GM10266 (cell line): ENCODE data around the gene MINDY4.
"Not testable (repeated sequence)": the region's sequence is repeated elsewhere in the genome, so short reads cannot be mapped to it uniquely, and the experiment has no call there.

Source experiments
- DNase-seq: peaks from one replicate; pipeline ENCODE4 v3.0.0; 2012; ENCODE audit errors: extremely low spot score
- TF ChIP-seq, protein P1 (sequence below): IDR thresholded peaks from 2 replicates; pipeline ENCODE4 v1.5.1; 2012; ENCODE audit warnings: mild to moderate bottlenecking, low read depth; ENCODE audit not compliant: control insufficient read depth, insufficient read depth; ENCODE audit errors: missing control alignments

Gene MINDY4

DNA sequence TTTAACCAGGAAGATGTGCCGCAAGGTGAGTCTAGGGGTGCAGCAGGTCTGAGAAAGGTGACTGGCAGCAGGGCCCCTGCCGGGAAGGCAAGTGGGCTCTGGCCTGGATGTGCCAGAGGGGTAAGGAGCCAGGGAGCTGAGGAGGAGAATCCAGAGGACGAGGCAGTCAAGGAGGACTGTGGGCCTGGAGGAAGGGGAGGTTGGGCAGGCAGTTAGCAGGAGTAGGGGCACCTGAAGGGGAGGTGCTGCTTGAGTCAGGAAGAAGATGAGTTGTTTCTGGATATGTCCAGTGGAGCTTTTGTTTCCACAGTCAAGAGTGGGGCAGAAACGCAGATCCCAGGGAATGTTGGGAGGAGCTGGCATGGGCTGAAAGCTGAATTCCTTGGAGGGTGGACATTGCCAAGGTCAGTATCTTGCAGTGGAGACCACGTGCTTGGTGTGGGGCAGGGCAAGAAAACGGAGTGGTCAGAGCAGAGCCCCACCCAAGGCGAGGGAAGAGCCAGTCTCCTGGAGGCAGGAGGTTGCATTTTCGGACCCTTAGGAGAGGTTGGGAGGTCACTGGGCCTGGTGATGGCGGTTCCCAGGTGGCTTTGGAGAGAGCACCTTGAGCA is 34.0 kb downstream of the MINDY4 start:
- TF ChIP-seq, protein P1, sequence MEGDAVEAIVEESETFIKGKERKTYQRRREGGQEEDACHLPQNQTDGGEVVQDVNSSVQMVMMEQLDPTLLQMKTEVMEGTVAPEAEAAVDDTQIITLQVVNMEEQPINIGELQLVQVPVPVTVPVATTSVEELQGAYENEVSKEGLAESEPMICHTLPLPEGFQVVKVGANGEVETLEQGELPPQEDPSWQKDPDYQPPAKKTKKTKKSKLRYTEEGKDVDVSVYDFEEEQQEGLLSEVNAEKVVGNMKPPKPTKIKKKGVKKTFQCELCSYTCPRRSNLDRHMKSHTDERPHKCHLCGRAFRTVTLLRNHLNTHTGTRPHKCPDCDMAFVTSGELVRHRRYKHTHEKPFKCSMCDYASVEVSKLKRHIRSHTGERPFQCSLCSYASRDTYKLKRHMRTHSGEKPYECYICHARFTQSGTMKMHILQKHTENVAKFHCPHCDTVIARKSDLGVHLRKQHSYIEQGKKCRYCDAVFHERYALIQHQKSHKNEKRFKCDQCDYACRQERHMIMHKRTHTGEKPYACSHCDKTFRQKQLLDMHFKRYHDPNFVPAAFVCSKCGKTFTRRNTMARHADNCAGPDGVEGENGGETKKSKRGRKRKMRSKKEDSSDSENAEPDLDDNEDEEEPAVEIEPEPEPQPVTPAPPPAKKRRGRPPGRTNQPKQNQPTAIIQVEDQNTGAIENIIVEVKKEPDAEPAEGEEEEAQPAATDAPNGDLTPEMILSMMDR = no peak
- DNase-seq = no peak

DNA sequence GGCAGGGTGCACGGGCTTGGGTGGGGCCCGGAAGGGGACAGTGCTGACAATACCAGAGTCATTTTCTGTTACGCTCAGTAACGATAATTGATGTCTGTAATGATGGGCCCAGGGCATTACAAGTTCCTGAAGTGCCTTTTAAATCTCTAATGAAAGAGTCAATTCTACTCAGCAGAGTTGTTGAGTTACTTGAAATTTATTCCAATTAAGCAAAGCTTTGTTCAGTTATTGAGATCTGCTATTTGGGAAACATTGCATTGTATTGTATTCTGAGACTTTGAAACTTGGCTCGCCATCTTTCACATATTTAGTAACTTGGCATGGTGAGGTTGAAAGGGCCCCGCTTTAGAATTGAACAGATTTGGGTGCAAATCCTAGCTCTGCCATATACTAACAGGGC is 34.7 kb downstream of the MINDY4 start:
- DNase-seq = no peak
- TF ChIP-seq, protein P1 = no peak

DNA sequence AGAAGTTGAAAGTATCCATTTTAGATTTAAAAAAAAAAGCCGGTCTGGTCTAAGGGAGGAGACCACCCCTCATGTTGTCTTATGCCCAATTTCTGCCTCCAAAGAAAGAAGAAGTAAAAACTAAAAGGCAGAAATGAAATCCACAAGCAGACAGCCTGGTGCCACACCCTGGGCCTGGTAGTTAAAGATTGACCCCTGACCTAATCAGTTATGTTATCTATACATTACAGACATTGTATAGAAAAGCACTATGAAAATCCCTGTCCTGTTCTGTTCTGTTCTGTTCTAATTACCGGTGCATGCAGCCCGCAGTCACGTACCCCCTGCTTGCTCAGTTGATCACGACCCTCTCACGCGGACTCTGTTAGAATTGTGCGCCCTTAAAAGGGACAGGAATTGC is 36.3 kb downstream of the MINDY4 start:
- not testable (repeated sequence) for DNase-seq

DNA sequence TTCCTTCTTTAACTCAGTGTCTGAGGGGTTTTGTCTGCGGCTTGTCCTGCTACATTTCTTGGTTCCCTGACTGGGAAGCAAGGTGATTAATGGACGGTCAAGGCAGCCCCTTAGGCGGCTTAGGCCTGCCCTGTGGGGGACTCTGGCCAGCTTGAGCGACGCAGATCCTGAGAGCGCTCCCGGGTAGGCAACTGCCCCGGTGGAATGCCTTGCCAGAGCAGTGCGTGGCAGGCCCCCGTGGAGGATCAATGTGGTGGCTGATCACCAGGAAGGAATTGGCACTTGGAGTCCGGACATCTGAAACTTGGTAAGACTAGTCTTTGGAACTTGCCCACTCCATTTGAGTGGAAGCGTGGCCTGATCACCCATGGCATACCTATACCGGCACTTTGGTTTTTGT is 36.7 kb downstream of the MINDY4 start:
- DNase-seq = not testable (repeated sequence)

DNA sequence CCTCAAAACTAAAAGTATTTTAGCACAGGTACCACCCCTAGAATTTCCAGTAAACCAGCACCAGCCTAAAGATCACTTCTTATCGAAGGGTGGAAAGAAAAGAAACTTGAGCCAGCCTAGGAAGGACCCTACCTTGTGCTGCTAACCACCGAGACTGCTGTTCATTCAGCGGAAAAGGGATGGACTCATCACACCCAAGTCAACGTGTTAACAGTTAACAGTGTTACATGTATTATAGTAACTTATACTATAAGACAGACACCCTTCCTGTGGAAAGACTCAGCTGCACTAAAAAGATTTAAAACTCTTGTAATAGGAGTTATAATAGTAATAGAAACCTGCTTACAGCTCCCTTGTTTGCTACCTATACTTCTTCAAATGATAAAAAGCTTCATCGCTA is 39.8 kb downstream of the MINDY4 start:
- DNase-seq = no peak
- TF ChIP-seq, protein P1 = no peak

DNA sequence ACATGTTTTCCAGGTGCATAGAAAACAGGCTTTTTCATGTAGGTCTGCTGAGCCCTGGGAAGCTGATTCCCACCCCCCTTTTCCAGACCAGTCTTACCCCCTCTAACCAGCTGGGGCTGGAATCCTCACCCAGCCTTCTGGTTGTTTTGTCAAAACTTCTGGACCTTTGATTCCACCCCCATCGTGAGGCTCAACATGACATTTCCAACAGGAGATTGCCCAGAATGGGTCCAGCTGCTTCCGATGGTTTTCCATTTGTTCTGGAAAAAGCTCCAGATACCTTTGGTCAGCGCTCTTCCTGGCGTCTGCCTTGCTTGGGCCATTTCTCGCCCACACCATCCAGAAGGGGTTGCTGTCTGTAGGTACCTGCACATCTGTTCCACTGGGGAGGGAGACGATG is 41.5 kb downstream of the MINDY4 start:
- TF ChIP-seq, protein P1 = no peak

DNA sequence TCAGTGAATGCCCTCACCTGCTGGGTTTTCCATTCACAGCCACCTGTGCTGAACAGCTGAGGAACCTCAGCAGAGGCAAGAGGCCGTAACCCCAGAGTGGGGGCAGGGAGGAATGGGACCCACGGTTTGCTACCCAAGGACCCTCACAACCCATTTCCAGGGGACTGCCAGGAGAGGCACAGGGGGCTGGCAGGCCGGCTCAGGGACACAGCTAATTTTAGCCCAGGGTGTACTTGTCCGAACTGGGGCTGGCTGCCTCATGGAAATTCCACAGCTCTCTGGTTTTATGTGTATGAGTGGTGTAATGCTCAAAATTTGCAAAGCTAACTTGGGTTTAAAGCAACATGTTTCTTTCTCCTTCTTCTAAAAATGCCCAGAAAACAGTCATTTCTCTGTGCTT is 42.2 kb downstream of the MINDY4 start:
- TF ChIP-seq, protein P1 = no peak
- DNase-seq = no peak

More for the DNA sequence above, 41.5 kb downstream of the MINDY4 start:
- DNase-seq = no peak

DNA sequence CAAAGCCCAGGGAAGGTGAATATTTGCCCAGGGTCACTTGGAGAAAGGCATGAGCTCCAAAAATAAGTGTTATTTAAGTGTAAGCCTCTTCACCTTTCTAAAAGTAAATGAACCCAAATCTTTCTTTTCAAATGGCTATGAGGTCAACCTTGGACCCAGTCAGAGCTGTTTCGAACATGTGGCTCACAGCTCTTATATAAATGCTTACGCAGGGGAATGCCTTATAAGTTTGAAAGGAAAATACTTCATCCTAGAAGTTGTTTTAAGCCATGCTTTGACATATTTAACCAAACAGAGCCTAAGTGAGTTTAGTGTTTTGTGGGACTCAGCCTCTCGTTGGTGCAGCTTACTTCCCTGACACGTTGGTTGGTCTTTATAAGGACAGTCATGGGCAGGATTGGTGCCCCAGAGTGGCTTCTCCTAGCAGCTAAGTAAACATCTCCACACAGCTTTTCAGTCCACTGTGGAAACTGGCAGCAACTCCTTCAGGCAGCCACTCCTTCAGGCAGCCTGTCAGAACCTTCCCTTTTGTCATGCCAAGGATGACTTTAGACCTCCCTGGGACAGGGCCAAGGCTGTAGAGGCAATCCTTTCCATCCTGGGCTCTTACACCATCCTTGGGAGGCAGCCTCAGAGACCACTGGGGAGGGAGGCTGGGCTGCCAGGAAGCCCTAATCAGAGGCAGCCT is 43.6 kb downstream of the MINDY4 start:
- TF ChIP-seq, protein P1 = no peak
- no peak for DNase-seq
